Right renal pelvis (tissue), 4 donors: Measurements from ENCODE around the gene HOXA5. TPM values are rescaled to one million over a fixed set of nuclear protein-coding genes. Genes with fewer than 3 reads are reported as not detected.

Source experiments
- polyA plus RNA-seq, 4 donors: library from polyadenylated mRNA; unstranded; fragments of 120-200 nt; gene quantifications; one replicate each; pipeline ENCODE4 v1.2.1, GENCODE V29; 2013; ENCODE audit not compliant: insufficient read length in 4 of 4

Gene HOXA5
- polyA plus RNA-seq, 4 donors, result 71.9 to 83.8 (median 78.1) TPM

Other genes starting within 250 kb of the HOXA5 start
- 1 to 10 TPM; 2.3 to 3.6 (median 2.5) TPM for gene HOXA1, start 47.7 kb downstream of the HOXA5 start, polyA plus RNA-seq
- gene HOXA2, start 41.0 kb downstream of the HOXA5 start, polyA plus RNA-seq, result 10 to 100 TPM in 1 of 4 donors, 1 to 10 TPM in 3; 8.2 to 10.1 (median 9.5) TPM
- gene HOXA4, start 12.9 kb downstream of the HOXA5 start, polyA plus RNA-seq, result 10 to 100 TPM; 20.4 to 24.3 (median 23.3) TPM
- 10 to 100 TPM; 24.3 to 43.2 (median 29.4) TPM for gene HOXA6, start 4.1 kb upstream of the HOXA5 start, polyA plus RNA-seq
- 10 to 100 TPM; 32.6 to 44.4 (median 39.4) TPM for gene HOXA3, start 8.9 kb upstream of the HOXA5 start, polyA plus RNA-seq
- gene HOXA7, start 13.0 kb upstream of the HOXA5 start, polyA plus RNA-seq, result 10 to 100 TPM; 28.8 to 32.1 (median 31.2) TPM
- gene HOXA9, start 21.9 kb upstream of the HOXA5 start, polyA plus RNA-seq, result 100 to 1,000 TPM in 3 of 4 donors, 10 to 100 TPM in 1; 92.9 to 122 (median 115) TPM
- 100 to 1,000 TPM; 144 to 166 (median 157) TPM for gene HOXA10, start 30.6 kb upstream of the HOXA5 start, polyA plus RNA-seq
- gene HOXA11, start 41.6 kb upstream of the HOXA5 start, polyA plus RNA-seq, result 10 to 100 TPM; 35.0 to 41.3 (median 39.7) TPM
- under 1 TPM in 2 of 4 donors, not detected in 2; 0.01 to 0.06 TPM for gene HOXA13, start 56.4 kb upstream of the HOXA5 start, polyA plus RNA-seq
- under 1 TPM in 2 of 4 donors, not detected in 2; 0.12 to 0.23 TPM for gene EVX1, start 99.1 kb upstream of the HOXA5 start, polyA plus RNA-seq